Measurements from ENCODE around the gene AQP3. TPM values are rescaled to one million over a fixed set of nuclear protein-coding genes. Genes with fewer than 3 reads are reported as not detected.

The AQP3 gene
- total RNA-seq, 6 experiments from 2014 or later, result 0.28 to 0.81 (median 0.53) TPM

GRCh38 chr9:33418090-33418489, 29.3 kb downstream of the AQP3 start:
- DNase-seq, result no peak
- H3K4me3 Mint-ChIP-seq, result no peak overlapping the region
- H3K27ac Mint-ChIP-seq, result no peak overlapping the region
- H3K27me3 Mint-ChIP-seq (ENCODE audit: insufficient read depth), result peaks cover 13% of the 10 kb centered on the region
- no peaks in the 10 kb centered on the region for H3K36me3 Mint-ChIP-seq (ENCODE audit: low read depth)
- no peak for TF ChIP-seq CTCF (IDR thresholded peaks at IDR 0.05)
- H3K9me3 Mint-ChIP-seq, result no peaks in the 10 kb centered on the region
- peaks cover 8% of the 10 kb centered on the region for H3K4me1 Mint-ChIP-seq (ENCODE audit: low read depth)

- H3K36me3 Mint-ChIP-seq (ENCODE audit: low read depth), result no peaks in the 10 kb centered on the region
- no peak overlapping the region for H3K4me3 Mint-ChIP-seq
- H3K9me3 Mint-ChIP-seq, result no peaks in the 10 kb centered on the region
- peaks cover 8% of the 10 kb centered on the region for H3K4me1 Mint-ChIP-seq (ENCODE audit: low read depth)
- no peak overlapping the region for H3K27ac Mint-ChIP-seq
- no peak for TF ChIP-seq CTCF (IDR thresholded peaks at IDR 0.05)
- no peak for DNase-seq
- peaks cover 14% of the 10 kb centered on the region for H3K27me3 Mint-ChIP-seq (ENCODE audit: insufficient read depth)
Observed at GRCh38 chr9:33416996-33417395, 30.4 kb downstream of the AQP3 start.

DNA sequence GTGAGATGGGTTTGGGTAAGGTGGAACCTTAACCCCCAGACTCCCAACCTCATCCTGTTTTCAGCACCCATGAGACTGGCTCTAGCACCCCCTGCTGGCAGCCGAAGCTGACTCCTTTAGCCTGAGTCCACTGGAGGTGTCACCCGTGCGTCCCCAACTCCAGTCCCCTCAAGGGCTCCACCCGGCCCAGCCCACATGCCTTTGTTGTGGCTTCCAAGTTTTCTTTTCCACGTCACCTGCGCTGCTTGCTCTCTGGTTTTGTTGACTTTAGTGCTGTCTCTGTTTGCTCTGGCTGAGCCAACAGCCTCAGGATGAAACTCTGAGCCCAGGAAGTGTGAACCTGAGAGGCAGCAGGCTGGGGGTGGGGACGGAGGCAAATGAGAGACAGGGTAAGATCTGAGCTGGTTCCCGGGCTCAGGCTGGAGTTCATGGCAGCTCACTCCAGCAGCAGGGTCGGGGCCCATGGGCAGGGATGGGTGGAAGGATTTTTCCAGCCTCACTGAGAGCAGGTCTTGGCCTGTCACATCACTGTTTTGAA, 31.8 kb downstream of the AQP3 start:
- Mint-ChIP-seq H3K4me3 (no peak overlapping the region), H3K27ac (no peak overlapping the region), H3K4me1 (ENCODE audit: low read depth) (peaks cover 8% of the 10 kb centered on the region), H3K27me3 (ENCODE audit: insufficient read depth) (peaks cover 17% of the 10 kb centered on the region), H3K9me3 (no peaks in the 10 kb centered on the region), H3K36me3 (ENCODE audit: low read depth) (no peaks in the 10 kb centered on the region)
- no peak for DNase-seq
- TF ChIP-seq CTCF (IDR thresholded peaks at IDR 0.05), result peak; percentile 89

- no peaks in the 10 kb centered on the region for H3K9me3 Mint-ChIP-seq
- TF ChIP-seq CTCF (IDR thresholded peaks at IDR 0.05), result no peak
- H3K27ac Mint-ChIP-seq, result no peak overlapping the region
- H3K36me3 Mint-ChIP-seq (ENCODE audit: low read depth), result no peaks in the 10 kb centered on the region
- peaks cover 8% of the 10 kb centered on the region for H3K4me1 Mint-ChIP-seq (ENCODE audit: low read depth)
- DNase-seq, result no peak
- H3K4me3 Mint-ChIP-seq, result no peak overlapping the region
- peaks cover 18% of the 10 kb centered on the region for H3K27me3 Mint-ChIP-seq (ENCODE audit: insufficient read depth)
Observed at GRCh38 chr9:33414889-33415500, 32.4 kb downstream of the AQP3 start.

DNA sequence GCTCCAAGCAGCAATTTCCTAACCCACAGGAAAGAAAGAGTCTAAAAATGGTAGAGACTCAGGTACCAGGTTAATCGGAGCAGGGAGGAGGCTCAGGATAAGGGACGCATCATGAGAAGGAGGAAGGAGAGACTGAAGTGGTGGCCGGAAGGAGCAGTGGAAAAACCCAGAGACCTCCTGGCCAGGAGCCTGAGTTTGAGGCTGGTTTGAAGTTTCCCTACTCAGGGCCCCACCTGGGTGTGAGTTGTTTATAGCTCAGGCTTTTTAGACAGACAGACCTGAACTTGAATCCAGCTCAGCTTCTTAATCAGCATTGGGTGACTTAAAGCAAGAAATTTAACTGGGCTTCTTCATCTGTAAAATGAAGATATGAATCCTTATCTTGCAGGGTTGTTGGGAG, 33.1 kb downstream of the AQP3 start:
- no peak for DNase-seq
- TF ChIP-seq CTCF (IDR thresholded peaks at IDR 0.05), result no peak
- Mint-ChIP-seq H3K9me3 (no peaks in the 10 kb centered on the region), H3K27ac (no peak overlapping the region), H3K4me1 (ENCODE audit: low read depth) (peaks cover 8% of the 10 kb centered on the region), H3K27me3 (ENCODE audit: insufficient read depth) (peaks cover 11% of the 10 kb centered on the region), H3K4me3 (no peak overlapping the region), H3K36me3 (ENCODE audit: low read depth) (no peaks in the 10 kb centered on the region)
